Tibial nerve (tissue), 4 donors: ENCODE results near the gene TOR4A. TPM values are rescaled to one million over a fixed set of nuclear protein-coding genes. Genes with fewer than 3 reads are reported as not detected.

Experiments
- DNase-seq, 2 donors: peaks; one replicate each; pipeline ENCODE4 v3.0.0-alpha.2; 2019; ENCODE audit warnings: low spot score in 2 of 2
- H3K27ac ChIP-seq, 4 donors: fragments of 200-600 bp; sonication (generic) in 3 of 4; one replicate each; pipeline ENCODE4 v1.5.1; 2017 to 2019; ENCODE audit warnings: mild to moderate bottlenecking in 1 of 4
- H3K27me3 ChIP-seq, 2 donors: fragments of 200-600 bp; sonication (generic) in 1 of 2; one replicate each; pipeline versions ENCODE4 v1.5.1 to v1.6.0; 2017 to 2019
- H3K36me3 ChIP-seq, 3 donors: fragments of 200-600 bp; sonication (generic); one replicate each; pipeline ENCODE4 v1.5.1; 2018 to 2019
- H3K4me1 ChIP-seq, 4 donors: fragments of 200-600 bp; sonication (generic) in 3 of 4; one replicate each; pipeline ENCODE4 v1.5.1; 2017 to 2019
- H3K4me3 ChIP-seq, 4 donors: fragments of 200-600 bp; sonication (generic) in 3 of 4; one replicate each; pipeline ENCODE4 v1.5.1; 2017 to 2019; ENCODE audit warnings: mild to moderate bottlenecking in 1 of 4, moderate library complexity in 1 of 4
- H3K9me3 ChIP-seq, 4 donors: fragments of 200-600 bp; sonication (generic) in 3 of 4; one replicate each; pipeline ENCODE4 v1.5.1; 2017 to 2019
- EP300 ChIP-seq, 2 donors: sonication (generic); formaldehyde crosslinking; IDR thresholded peaks; one replicate each; pipeline ENCODE4 v1.6.1; 2017; ENCODE audit warnings: antibody characterized with exemption in 2 of 2, mild to moderate bottlenecking in 1 of 2
- POLR2A ChIP-seq, 2 donors: fragments of 450-650 bp; IDR thresholded peaks; one replicate each; pipeline ENCODE4 v1.6.1; 2017; ENCODE audit warnings: antibody characterized with exemption in 2 of 2, mild to moderate bottlenecking in 2 of 2, moderate library complexity in 2 of 2
- WGBS, 2 donors: methylation state at CpG; one replicate each; pipeline ENCODE4 v1.1.5; 2018; 5-methylcytosine and 5-hydroxymethylcytosine counted together
- total RNA-seq, 4 donors: library from RNA; depleted of rRNA; stranded (reverse); fragments of >200 nt; gene quantifications; one replicate each; pipeline ENCODE4 v1.1.0, GENCODE V29; 2016
- TF ChIP-seq, protein P1 (sequence below), 5 experiments: fragments of 200-600 bp in 3 of 5; fragments of 450-650 bp in 2 of 5; sonication (generic) in 3 of 5; IDR thresholded peaks; one replicate each; pipeline ENCODE4 v1.5.1; 2016 to 2019; ENCODE audit warnings: antibody characterized with exemption in 5 of 5, mild to moderate bottlenecking in 3 of 5, moderate library complexity in 2 of 5

Gene TOR4A
- total RNA-seq, 4 donors from 2014 or later, result 3.3 to 11.4 (median 4.3) TPM

- Histone ChIP-seq H3K36me3 (no peaks in the 10 kb centered on the region), H3K4me3 (peak overlapping the region in 3 of 4 donors; percentile 11 to 49 (median 18)), H3K4me1 (peaks cover 0 to 55% (median 14%) of the 10 kb centered on the region in 4 donors), H3K27ac (peak overlapping the region in 3 of 4 donors; percentile 1 to 80 (median 71)), H3K27me3 (peaks cover 0 to 86% of the 10 kb centered on the region in 2 donors), H3K9me3 (peaks cover 0 to 7% (median 0%) of the 10 kb centered on the region in 4 donors)
- WGBS, 2 donors, result 6% methylated on average over 31 to 41 of the region's 78 CpGs
- no peak for DNase-seq
- no peak for TF ChIP-seq POLR2A (IDR thresholded peaks at IDR 0.05)
- TF ChIP-seq, protein P1, sequence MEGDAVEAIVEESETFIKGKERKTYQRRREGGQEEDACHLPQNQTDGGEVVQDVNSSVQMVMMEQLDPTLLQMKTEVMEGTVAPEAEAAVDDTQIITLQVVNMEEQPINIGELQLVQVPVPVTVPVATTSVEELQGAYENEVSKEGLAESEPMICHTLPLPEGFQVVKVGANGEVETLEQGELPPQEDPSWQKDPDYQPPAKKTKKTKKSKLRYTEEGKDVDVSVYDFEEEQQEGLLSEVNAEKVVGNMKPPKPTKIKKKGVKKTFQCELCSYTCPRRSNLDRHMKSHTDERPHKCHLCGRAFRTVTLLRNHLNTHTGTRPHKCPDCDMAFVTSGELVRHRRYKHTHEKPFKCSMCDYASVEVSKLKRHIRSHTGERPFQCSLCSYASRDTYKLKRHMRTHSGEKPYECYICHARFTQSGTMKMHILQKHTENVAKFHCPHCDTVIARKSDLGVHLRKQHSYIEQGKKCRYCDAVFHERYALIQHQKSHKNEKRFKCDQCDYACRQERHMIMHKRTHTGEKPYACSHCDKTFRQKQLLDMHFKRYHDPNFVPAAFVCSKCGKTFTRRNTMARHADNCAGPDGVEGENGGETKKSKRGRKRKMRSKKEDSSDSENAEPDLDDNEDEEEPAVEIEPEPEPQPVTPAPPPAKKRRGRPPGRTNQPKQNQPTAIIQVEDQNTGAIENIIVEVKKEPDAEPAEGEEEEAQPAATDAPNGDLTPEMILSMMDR (IDR thresholded peaks at IDR 0.05), result no peak
Measured at GRCh38 chr9:137295849-137296669, 18.5 kb downstream of the TOR4A start.

- Histone ChIP-seq H3K4me1 (peaks cover 0 to 61% (median 16%) of the 10 kb centered on the region in 4 donors), H3K36me3 (no peaks in the 10 kb centered on the region), H3K27me3 (peaks cover 0 to 87% of the 10 kb centered on the region in 2 donors), H3K4me3 (peak overlapping the region in 2 of 4 donors; percentile 18 to 49), H3K27ac (peak overlapping the region in 3 of 4 donors; percentile 1 to 80 (median 71)), H3K9me3 (peaks cover 0 to 7% (median 0%) of the 10 kb centered on the region in 4 donors)
- TF ChIP-seq POLR2A (IDR thresholded peaks at IDR 0.05) (no peak), EP300 (IDR thresholded peaks at IDR 0.05) (peak in 1 of 2 donors; percentile 20)
- no peak for DNase-seq
- 45 to 58% methylated on average over 24 of the region's 24 CpGs for WGBS, 2 donors
Measured at GRCh38 chr9:137296670-137297664, 19.4 kb downstream of the TOR4A start.

- TF ChIP-seq EP300 (IDR thresholded peaks at IDR 0.05) (no peak), POLR2A (IDR thresholded peaks at IDR 0.05) (no peak)
- TF ChIP-seq, protein P1 (IDR thresholded peaks at IDR 0.05), result no peak
- Histone ChIP-seq H3K27ac (peak overlapping the region in 2 of 4 donors; percentile 71 to 72), H3K36me3 (no peaks in the 10 kb centered on the region), H3K4me1 (peaks cover 0 to 68% (median 19%) of the 10 kb centered on the region in 4 donors), H3K27me3 (peaks cover 0 to 83% of the 10 kb centered on the region in 2 donors), H3K9me3 (peaks cover 0 to 7% (median 0%) of the 10 kb centered on the region in 4 donors), H3K4me3 (no peak overlapping the region)
- WGBS, 2 donors, result 62 to 85% methylated on average over 7 of the region's 7 CpGs
- DNase-seq, result no peak
Measured at GRCh38 chr9:137297966-137298365, 20.4 kb downstream of the TOR4A start.

DNA sequence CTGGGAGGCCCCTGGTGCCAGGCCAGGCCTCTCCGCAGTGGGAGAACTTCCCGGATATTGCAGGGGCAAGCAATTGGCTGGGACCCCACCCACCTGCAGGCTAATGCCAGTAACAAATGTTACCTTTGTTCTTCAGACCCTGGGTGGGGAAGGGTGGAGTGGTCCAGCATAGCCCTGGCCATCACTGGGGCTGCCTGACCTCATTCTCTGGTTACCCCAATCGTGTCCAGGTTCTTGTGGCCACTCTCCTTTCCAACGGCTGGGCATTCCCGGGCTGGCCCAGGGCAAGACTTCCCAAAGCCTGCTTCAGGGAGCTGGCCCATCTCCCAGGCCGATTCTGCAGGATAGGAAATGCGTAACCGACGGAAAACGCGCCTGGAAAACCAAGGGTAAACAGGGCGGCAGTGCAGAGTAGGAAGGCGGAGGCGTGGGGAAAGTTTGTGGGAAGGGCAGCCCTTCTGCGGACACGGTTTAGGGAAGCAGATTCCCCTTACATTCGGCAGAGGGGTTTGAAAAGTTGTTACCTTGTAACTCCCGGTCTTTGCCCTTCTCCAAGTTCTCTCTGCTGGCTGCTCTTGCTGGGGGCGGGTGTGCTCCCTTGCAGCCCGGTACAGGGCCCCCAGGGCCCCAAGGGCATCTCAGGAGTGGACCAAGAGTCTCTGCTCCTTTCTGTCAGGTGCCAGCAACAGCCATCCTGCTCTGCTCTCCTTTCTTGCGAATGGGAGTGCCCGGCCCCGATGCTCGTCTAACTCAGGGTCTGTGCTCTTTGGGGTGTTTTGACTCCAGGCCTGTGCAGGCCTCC lies 21.1 kb downstream of the TOR4A start:
- H3K36me3 ChIP-seq, result no peaks in the 10 kb centered on the region
- H3K4me1 ChIP-seq, result peaks cover 0 to 75% (median 20%) of the 10 kb centered on the region in 4 donors
- no peak for DNase-seq
- TF ChIP-seq EP300 (IDR thresholded peaks at IDR 0.05) (no peak), POLR2A (IDR thresholded peaks at IDR 0.05) (no peak)
- TF ChIP-seq, protein P1 (IDR thresholded peaks at IDR 0.05), result no peak
- H3K27me3 ChIP-seq, result peaks cover 0 to 83% of the 10 kb centered on the region in 2 donors
- WGBS, 2 donors, result 55 to 60% methylated on average over 22 to 24 of the region's 24 CpGs
- H3K27ac ChIP-seq, result peak overlapping the region in 3 of 4 donors; percentile 62 to 72 (median 71)
- peak overlapping the region in 2 of 4 donors; percentile 9 to 54 for H3K4me3 ChIP-seq
- peaks cover 0 to 7% (median 0%) of the 10 kb centered on the region in 4 donors for H3K9me3 ChIP-seq
